ENCODE data around the gene TMPRSS9.
A peak's percentile ranks its signal among the peaks of the same experiment; 100 is the strongest.

TMPRSS9 gene

DNA sequence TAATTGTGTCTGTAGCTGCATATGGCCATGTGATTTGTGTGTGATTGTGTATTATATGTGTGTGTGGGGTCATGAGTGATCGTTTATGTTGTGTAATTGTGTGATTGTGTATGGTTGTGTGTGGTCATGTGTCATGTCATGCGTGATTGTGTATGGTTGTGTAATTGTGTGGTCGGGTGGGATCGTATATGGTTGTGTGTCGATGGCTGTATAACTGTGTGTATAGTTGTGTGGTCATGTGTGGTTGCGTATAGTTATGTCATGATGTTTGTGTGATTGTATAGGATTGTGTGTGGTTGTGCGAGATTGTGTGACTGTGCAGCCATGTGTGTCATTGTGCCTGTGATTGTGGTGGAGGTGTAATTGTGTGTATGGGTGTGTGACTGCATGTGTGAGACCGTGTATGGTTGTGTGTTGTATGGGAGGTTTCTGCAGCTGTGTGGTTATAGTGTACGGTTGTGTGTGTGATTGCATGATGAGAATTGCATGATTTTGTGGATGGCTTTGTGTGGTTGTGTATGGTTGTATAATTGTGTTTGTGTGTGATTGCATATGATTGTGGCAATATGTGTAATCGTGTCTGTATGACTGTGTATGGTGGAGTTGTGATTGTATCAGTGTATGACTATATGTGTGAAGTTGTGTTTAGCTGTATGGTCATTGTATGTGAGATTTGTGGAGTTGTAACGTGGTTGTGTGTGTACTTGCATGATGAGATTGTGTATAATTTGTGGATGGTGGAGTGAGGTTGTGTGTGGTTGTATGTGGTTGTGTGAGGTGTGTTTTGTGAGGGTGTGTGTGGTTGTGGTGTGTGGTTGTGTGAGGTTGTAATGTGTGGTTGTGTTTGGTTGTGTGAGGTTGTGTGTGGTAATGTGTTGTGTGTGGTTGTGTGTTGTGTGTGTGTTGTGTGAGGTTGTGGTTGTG is 2.2 kb downstream of the TMPRSS9 start:
- no peak for DNase-seq

DNA sequence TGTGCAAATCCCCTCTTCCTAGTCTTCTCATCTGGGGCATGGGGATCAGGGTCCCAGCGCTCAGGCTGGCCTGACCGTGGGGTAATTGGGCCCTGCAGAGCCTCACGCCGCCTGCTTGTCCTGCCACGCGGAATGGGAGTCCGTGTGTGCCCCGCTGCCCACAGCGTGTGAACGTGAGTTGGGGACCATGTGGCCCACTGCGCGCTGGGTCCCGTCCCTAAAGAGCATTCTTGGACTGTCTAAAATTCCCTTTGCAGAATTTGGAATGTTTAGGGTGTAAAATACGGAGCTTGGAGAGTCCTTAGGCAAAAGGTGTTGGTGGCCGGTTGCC is 2.9 kb downstream of the TMPRSS9 start:
- DNase-seq = no peak

GRCh38 chr19:2363419-2363818 is 3.4 kb downstream of the TMPRSS9 start:
- no peak for DNase-seq

GRCh38 chr19:2365201-2365970 is 5.3 kb downstream of the TMPRSS9 start:
- no peak for DNase-seq

DNA sequence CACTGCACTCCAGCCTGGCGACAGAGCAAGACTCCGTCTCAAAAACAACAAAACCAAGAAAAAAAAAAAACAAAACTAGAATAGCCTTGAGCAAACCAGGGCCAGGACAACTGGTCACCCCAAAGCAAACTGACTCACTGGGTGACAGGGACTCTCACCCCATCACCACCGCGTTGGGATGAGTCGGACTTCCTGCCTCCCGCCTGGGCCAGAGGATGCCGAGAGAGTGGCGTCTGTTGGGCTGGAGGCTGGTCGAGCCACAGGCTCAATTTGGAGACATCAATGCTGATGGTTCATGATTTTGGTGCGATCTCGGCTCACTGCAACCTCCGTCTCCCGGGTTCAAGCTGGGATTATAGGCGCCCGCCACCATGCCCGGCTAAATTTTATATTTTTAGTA is 11.6 kb downstream of the TMPRSS9 start:
- DNase-seq = peak; percentile 35

DNA sequence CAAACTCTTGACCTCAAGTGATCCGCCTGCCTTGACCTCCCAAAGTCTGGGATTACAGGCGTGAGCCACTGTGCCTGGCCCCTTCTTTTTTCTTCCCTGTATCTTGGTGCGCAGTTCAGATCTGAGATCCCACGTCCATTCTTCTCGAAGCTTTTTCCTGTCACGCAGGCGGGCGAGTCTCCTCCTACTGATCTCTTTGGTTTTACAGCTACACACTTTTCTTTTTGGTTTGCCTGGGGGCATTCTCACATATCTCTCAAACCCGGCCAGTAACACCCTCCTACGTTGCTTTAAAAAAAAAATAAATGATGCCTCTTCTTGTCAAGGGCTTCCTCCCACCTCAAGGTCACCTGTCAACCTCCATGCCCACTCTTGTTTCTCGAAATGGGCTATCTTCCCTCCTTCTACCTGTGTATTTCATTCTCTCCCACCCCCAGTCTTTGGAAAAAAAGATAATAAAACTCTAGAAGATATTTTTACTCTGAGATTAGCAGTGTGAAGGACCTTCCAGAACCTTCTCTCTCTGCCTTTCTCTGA is 12.1 kb downstream of the TMPRSS9 start:
- no peak for DNase-seq

DNA sequence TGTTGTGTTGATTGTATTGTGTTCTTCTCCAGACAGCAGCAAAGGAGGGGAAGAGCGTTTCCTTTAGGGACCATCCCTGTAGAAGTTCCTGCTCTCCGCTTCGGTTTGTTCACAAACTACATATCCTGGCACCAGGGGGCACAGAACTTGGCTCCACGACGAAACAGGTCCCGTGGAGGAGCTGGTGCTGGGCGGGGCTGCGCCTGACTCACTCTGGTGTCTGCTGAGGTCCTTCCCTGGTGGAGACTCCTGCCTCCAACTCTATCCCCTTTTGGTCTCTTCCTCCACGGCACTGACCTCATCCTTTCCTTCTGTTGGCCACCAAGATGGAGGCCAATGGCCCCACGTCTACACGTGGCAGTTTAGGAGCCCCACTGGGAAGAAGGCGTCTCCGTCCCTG is 14.7 kb downstream of the TMPRSS9 start:
- no peak for DNase-seq

- no peak for DNase-seq
These were observed 15.5 kb downstream of the TMPRSS9 start for GRCh38 chr19:2375353-2376121.

- no peak for DNase-seq
These were observed 16.9 kb downstream of the TMPRSS9 start for GRCh38 chr19:2376784-2377519.

DNA sequence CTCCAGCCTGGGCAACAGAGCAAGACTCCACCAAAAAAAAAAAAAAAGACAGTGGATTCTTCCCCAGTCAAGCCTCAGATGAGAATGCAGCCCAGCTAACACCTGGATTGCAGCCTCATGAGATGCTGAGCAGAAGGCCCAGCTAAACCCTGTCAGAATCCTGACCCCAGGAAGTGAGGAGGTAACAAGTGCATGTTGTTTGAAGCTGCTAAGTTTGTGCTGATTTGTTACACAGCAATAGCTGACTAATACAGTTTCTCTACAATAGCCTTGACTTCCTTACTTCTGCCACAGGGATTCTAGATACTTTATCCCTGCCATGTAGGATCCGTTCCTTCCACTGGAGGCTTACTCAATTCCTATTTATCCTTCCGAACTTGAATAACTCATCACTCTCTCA is 20.5 kb downstream of the TMPRSS9 start:
- DNase-seq = no peak

GRCh38 chr19:2381148-2381820 is 21.2 kb downstream of the TMPRSS9 start:
- DNase-seq = no peak

DNA sequence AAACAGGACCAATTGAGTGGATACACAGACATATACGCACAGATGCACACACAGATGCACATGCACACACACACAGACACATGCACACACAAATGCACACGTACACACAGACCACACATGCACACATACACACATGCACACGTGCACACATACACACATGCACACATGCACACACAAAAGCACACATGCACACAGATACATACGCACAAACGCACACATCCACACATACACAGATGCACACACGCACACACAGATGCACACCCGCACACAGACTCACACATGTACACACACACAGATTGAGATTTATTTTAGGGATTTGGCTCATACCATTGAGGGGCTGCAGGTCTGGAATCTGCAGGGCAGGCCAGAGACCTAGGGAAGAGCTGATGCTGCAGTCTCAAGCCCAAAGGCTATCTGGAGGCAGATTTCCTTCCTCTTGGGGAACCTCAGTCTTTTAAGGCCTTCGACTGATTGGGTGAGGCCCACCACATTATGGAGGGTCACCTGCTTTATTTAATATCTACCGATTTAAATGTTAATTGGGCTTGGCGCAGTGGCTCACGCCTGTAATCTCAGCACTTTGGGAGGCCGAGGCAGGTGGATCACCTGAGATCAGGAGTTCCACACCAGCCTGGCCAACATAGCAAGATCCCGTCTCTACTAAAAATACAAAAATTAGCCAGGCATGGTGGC is 22.6 kb downstream of the TMPRSS9 start:
- no peak for DNase-seq

DNA sequence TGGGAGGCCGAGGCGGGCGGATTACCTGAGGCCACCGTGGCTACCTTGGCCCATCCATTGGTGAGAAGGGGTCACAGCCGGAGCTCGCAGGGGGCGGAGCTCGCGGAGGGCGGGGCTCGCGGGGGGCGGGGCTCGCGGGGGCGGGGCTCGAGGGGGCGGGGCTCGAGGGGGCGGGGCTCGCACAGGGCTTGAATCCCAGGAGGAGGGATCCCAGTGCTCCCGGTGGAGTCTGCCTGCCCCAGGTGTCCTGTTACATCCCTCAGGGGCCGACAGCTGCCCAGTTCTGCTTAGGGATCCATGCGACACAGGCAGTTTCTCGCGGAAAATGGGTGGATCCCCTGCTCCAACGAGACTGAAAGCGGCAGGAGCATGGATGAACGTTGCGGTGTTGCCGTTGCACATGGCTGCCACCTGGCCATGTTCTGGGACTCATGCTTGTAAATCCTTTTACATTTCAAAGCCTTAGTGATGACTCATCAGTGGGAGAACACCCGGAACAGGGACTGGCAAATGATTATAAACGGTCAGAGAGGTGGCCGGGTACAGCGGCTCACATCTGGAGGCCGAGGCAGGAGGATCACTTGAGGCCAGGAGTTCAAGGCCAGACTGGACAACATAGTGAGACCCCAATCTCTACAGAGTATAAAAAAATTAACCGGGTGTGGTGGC is 25.1 kb downstream of the TMPRSS9 start:
- peak; percentile 81 for DNase-seq

GRCh38 chr19:2387367-2388288 is 27.6 kb downstream of the TMPRSS9 start:
- DNase-seq = no peak

- no peak for DNase-seq
These were observed 29.5 kb downstream of the TMPRSS9 start for GRCh38 chr19:2389594-2389993.

DNA sequence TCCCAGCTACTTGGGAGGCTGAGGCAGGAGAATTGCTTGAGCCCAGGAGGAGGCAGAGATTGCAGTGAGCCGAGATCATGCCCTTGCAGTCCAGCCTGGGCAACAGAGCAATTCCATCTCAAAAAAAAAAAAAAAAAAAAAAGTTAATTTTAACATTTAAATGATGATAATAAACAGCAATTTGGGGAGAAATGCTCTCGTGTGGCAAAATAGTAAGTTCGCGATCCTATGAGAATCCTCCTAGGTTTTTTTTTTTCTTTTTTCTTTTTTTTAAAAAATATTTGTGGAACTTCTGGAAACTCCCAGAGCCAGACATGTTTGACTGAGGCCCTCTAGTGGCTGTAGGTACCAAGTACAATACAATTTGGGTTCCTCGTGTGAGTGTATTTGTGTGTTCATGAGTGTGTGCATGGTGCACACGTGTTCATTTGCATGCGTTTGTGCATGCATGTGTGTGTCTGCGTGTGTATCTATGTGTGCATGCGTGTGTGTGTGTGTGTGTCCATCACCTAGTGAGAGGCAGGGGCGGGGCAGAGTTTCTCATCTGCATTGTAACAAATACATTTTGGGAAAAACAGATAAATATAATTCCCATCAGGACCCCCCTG is 31.2 kb downstream of the TMPRSS9 start:
- DNase-seq = peak; percentile 36

GRCh38 chr19:2392366-2392765 is 32.3 kb downstream of the TMPRSS9 start:
- no peak for DNase-seq

- peak; percentile 58 for DNase-seq
These were observed 32.8 kb downstream of the TMPRSS9 start for GRCh38 chr19:2392899-2393298.

DNA sequence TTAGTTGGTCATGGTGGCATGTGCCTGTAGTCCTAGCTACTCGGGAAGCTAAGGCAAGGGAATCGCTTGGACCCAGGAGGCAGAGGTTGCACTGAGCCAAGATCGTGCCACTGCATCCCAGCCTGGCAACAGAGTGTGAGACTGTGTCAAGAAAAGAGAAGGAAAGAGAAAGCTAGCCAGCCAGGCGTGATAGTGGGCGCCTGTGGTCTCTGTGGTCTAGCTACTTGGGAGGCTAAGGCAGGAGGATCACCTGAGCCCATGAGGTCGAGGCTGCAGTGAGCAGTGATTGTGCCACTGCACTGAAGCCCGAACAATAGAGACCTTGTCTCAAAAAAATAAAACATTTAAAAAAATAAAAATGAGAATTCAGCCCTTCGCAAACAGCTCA is 34.0 kb downstream of the TMPRSS9 start:
- DNase-seq = no peak

All from T1000 (cell line).